ENCODE measurements around the gene VCPKMT.

- TF ChIP-seq CTCF (IDR thresholded peaks at IDR 0.05) (no peak), POLR2AphosphoS5 (IDR thresholded peaks at IDR 0.05) (no peak)
Measured at GRCh38 chr14:50082784-50083466, 33.4 kb downstream of the VCPKMT start.
